ENCODE data around the gene ANAPC16. TPM values are rescaled to one million over a fixed set of nuclear protein-coding genes. Genes with fewer than 3 reads are reported as not detected.

Gene ANAPC16
- total and polyA plus RNA-seq, 10 donors = 70.8 to 239 (median 106) TPM

DNA sequence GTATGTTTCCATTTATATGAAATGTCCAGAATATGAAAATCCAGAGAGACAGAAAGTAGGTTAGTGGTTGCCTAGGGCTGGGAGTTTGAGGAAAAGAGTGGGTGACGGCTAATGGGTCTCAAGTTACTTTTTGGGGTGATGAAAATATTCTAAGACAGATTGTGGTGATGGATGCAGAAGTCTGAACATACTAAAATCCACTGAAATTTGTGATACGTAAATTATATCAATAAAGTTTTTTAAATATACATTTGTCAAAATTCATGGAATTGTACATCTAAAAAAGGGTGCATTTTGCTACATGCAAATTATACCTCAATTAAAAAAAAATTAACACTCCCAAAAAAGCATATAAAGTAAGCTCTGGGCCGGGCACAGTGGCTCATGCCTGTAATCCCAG, 67.3 kb downstream of the ANAPC16 start:
- Histone ChIP-seq H3K9me3 (no peaks in the 10 kb centered on the region), H3K4me3 (no peak overlapping the region), H3K27me3 (replicated peaks in 1 of 7) (no peaks in the 10 kb centered on the region), H3K4me1 (peaks cover 12 to 71% (median 44%) of the 10 kb centered on the region in 6 donors), H3K36me3 (no peaks in the 10 kb centered on the region), H3K27ac (peak overlapping the region in 1 of 8 donors; percentile 42)
- 63 to 95% (median 73%) methylated on average over 3 of the region's 3 CpGs for WGBS, 5 donors
- intact Hi-C loops (cut with DNase I; ENCODE audit: low total_unique reads) = no loop called here
- TF ChIP-seq, protein P1, sequence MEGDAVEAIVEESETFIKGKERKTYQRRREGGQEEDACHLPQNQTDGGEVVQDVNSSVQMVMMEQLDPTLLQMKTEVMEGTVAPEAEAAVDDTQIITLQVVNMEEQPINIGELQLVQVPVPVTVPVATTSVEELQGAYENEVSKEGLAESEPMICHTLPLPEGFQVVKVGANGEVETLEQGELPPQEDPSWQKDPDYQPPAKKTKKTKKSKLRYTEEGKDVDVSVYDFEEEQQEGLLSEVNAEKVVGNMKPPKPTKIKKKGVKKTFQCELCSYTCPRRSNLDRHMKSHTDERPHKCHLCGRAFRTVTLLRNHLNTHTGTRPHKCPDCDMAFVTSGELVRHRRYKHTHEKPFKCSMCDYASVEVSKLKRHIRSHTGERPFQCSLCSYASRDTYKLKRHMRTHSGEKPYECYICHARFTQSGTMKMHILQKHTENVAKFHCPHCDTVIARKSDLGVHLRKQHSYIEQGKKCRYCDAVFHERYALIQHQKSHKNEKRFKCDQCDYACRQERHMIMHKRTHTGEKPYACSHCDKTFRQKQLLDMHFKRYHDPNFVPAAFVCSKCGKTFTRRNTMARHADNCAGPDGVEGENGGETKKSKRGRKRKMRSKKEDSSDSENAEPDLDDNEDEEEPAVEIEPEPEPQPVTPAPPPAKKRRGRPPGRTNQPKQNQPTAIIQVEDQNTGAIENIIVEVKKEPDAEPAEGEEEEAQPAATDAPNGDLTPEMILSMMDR (IDR thresholded peaks at IDR 0.05 in 8 of 11, conservative IDR thresholded peaks at IDR 0.05 in 3 of 11) = no peak
- TF ChIP-seq POLR2AphosphoS5 (IDR thresholded peaks at IDR 0.05) (no peak), POLR2A (IDR thresholded peaks at IDR 0.05) (no peak)
- no peak for DNase-seq

Small RNAs within 50 kb of the gene (small RNA-seq; reads per million reads assigned to genes)
- gene RF00019 = 0 reads per million in 4 donors
- 0 reads per million in 4 donors for gene RF00340

Other genes with a start within 250 kb of the ANAPC16 start
- gene SPOCK2, start 127.5 kb upstream of the ANAPC16 start, total RNA-seq = 10 to 100 TPM; 32.2 to 64.3 (median 43.5) TPM
- gene SPOCK2, start 127.5 kb upstream of the ANAPC16 start, polyA plus RNA-seq = 10 to 100 TPM; 12.6 to 28.4 (median 23.6) TPM
- 10 to 100 TPM; 23.7 to 41.7 (median 37.9) TPM for gene ASCC1, start 264 bp downstream of the ANAPC16 start, total RNA-seq
- gene ASCC1, start 264 bp downstream of the ANAPC16 start, polyA plus RNA-seq = 10 to 100 TPM; 11.9 to 22.0 (median 18.4) TPM
- 100 to 1,000 TPM; 103 to 308 (median 249) TPM for gene DDIT4, start 57.9 kb downstream of the ANAPC16 start, total RNA-seq
- gene DDIT4, start 57.9 kb downstream of the ANAPC16 start, polyA plus RNA-seq = 100 to 1,000 TPM in 2 of 3 donors, 10 to 100 TPM in 1; 99.3 to 247 (median 209) TPM
- 10 to 100 TPM; 32.7 to 55.4 (median 41.6) TPM for gene DNAJB12, start 138.9 kb downstream of the ANAPC16 start, total RNA-seq
- gene DNAJB12, start 138.9 kb downstream of the ANAPC16 start, polyA plus RNA-seq = 10 to 100 TPM; 13.6 to 16.5 (median 14.3) TPM